GM18508 (cell line): ENCODE measurements around the gene NUCB2.

Source experiments
- ATAC-seq: cut with Tn5 transposase; IDR thresholded peaks from one replicate; pipeline ENCODE4 v1.9.1; 2021; ENCODE audit warnings: moderate number of reproducible peaks; ENCODE audit not compliant: insufficient read depth, unreplicated experiment

The NUCB2 gene

GRCh38 chr11:17376493-17376892, 100.0 kb downstream of the NUCB2 start:
- ATAC-seq = no peak

GRCh38 chr11:17378655-17379054, 102.1 kb downstream of the NUCB2 start:
- ATAC-seq = no peak

GRCh38 chr11:17379383-17380180, 103.0 kb downstream of the NUCB2 start:
- ATAC-seq = no peak

- no peak for ATAC-seq
Measured at GRCh38 chr11:17381156-17381555, 104.6 kb downstream of the NUCB2 start.
